ENCODE results near the gene KLK7. TPM values are rescaled to one million over a fixed set of nuclear protein-coding genes. Genes with fewer than 3 reads are reported as not detected.

KLK7 gene
- total RNA-seq, 1 donor from 2014 or later: not detected

DNA sequence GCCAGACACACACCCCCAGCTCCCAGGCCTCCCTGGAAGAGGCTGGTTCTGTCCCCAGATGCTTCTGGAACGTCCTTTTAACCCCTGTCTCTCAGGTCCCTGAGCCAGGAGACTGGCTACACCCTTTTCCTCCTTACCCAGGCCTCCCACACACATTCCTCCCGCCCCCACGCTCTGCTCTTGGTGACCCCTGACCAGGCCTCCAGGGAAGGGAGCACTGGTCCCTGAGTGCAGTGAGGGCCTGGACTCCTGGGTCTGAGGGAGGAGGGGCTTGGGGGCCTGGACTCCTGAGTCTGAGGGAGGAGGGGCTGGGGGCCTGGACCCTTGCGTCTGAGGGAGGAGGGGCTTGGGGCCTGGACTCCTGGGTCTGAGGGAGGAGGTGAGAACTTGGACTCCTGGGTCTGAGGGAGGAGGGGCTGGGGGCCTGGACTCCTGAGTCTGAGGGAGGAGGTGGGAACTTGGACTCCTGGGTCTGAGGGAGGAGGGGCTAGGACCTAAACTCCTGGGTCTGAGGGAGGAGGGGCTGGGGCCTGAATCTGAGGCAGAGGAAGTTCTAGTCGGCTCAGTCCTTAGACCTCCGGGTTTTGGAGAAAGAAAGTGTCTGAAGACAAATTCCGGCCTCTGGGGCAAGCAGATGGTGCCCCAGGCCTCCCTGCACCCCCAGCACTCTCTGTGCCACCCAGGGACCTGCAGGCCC, 14.9 kb downstream of the KLK7 start:
- TF ChIP-seq, protein P1, sequence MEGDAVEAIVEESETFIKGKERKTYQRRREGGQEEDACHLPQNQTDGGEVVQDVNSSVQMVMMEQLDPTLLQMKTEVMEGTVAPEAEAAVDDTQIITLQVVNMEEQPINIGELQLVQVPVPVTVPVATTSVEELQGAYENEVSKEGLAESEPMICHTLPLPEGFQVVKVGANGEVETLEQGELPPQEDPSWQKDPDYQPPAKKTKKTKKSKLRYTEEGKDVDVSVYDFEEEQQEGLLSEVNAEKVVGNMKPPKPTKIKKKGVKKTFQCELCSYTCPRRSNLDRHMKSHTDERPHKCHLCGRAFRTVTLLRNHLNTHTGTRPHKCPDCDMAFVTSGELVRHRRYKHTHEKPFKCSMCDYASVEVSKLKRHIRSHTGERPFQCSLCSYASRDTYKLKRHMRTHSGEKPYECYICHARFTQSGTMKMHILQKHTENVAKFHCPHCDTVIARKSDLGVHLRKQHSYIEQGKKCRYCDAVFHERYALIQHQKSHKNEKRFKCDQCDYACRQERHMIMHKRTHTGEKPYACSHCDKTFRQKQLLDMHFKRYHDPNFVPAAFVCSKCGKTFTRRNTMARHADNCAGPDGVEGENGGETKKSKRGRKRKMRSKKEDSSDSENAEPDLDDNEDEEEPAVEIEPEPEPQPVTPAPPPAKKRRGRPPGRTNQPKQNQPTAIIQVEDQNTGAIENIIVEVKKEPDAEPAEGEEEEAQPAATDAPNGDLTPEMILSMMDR (IDR thresholded peaks at IDR 0.05): no peak
- H3K36me3 ChIP-seq: no peaks in the 10 kb centered on the region
- peaks cover 21% of the 10 kb centered on the region for H3K27me3 ChIP-seq (ENCODE audit: low read depth)
- ATAC-seq (no peak), DNase-seq (no peak)
- no peaks in the 10 kb centered on the region for H3K4me1 ChIP-seq
- no peak overlapping the region for H3K4me3 ChIP-seq
- H3K27ac ChIP-seq: no peak overlapping the region
- no peaks in the 10 kb centered on the region for H3K9me3 ChIP-seq
- intact Hi-C loops (cut with DNase I): no loop called here

DNA sequence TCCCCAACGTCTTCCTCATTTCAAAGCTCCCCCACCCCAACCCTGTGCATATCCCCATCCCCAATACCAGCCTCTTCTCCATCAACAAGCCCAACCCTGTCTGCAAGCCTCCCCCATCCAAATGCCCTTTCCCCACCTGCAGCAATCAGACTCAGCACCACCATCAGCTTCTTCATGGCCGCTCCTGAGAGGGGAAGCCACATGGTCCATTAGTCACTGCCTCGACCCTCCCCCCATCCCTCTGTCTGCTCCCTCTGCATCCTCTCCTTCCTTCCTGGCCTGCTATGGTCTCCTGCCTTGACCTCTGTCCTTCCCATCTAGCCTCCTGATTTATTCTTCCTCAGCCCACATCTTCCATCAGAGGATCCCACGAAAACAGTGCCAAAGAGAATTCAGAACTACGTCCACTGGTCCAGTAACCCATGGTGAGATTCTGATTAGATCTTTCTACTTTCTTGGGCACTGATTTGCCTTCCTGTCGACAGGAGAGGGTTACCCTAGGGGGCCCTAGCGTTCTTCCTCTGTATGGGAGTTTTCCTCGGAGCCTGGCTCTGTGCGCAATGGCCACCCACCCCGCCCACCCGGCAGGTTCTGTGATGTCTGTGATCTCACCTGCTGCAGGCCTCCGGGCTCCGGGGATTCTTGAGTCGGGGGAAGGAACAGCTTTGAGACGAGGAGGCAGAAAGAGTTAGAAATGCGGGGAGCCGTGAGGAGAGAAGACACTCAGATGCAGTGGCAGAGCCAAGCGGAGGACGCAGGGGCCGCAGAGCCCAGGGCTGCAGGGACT, 15.6 kb downstream of the KLK7 start:
- Histone ChIP-seq H3K4me1 (no peaks in the 10 kb centered on the region), H3K27ac (no peak overlapping the region), H3K9me3 (no peaks in the 10 kb centered on the region), H3K36me3 (no peaks in the 10 kb centered on the region), H3K4me3 (no peak overlapping the region), H3K27me3 (ENCODE audit: low read depth) (peaks cover 19% of the 10 kb centered on the region)
- intact Hi-C loops (cut with DNase I): no loop called here
- DNase-seq: no peak
- TF ChIP-seq, protein P1 (IDR thresholded peaks at IDR 0.05): no peak
- no peak for ATAC-seq

- H3K27ac ChIP-seq: no peak overlapping the region
- ATAC-seq: no peak
- intact Hi-C loops (cut with DNase I): no loop called here
- H3K36me3 ChIP-seq: no peaks in the 10 kb centered on the region
- no peak for DNase-seq
- TF ChIP-seq, protein P1 (IDR thresholded peaks at IDR 0.05): no peak
- no peak overlapping the region for H3K4me3 ChIP-seq
- H3K27me3 ChIP-seq (ENCODE audit: low read depth): peaks cover 11% of the 10 kb centered on the region
- no peaks in the 10 kb centered on the region for H3K4me1 ChIP-seq
- no peaks in the 10 kb centered on the region for H3K9me3 ChIP-seq
Measured at GRCh38 chr19:50964266-50964665, 19.5 kb downstream of the KLK7 start.

DNA sequence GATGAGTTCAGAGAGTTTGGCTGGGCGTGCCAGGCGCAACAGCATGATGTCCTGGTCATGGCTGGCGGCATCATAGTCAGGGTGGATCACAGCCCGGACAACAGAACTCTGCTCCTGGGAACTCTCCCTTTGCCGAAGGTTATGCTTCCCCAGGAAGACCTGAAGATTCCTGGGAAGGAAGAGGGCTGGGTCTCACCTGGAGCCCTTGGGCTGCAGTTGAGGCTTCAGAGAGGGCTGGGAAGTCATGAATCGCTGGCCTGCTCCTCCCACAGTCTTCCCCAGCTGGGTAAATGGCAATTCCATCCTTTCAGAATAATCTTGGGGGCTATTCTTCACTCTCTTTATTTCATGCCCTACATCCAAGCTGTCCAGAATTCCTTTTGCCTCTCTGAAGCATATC, 20.3 kb downstream of the KLK7 start:
- Histone ChIP-seq H3K9me3 (no peaks in the 10 kb centered on the region), H3K27me3 (ENCODE audit: low read depth) (peaks cover 13% of the 10 kb centered on the region), H3K4me1 (no peaks in the 10 kb centered on the region), H3K36me3 (no peaks in the 10 kb centered on the region), H3K27ac (no peak overlapping the region), H3K4me3 (no peak overlapping the region)
- ATAC-seq (no peak), DNase-seq (no peak)
- TF ChIP-seq, protein P1 (IDR thresholded peaks at IDR 0.05): no peak
- intact Hi-C loops (cut with DNase I): no loop called here

GRCh38 chr19:50962245-50962644, 21.5 kb downstream of the KLK7 start:
- TF ChIP-seq, protein P1 (IDR thresholded peaks at IDR 0.05): no peak
- Histone ChIP-seq H3K4me3 (no peak overlapping the region), H3K27ac (no peak overlapping the region), H3K4me1 (no peaks in the 10 kb centered on the region), H3K9me3 (no peaks in the 10 kb centered on the region), H3K36me3 (no peaks in the 10 kb centered on the region), H3K27me3 (ENCODE audit: low read depth) (peaks cover 13% of the 10 kb centered on the region)
- no peak for DNase-seq
- ATAC-seq: no peak
- intact Hi-C loops (cut with DNase I): no loop called here

All from lower lobe of right lung (tissue), 2 donors.